GM23338 (cell line): ENCODE measurements around the gene TLE3. TPM values are rescaled to one million over a fixed set of nuclear protein-coding genes. Genes with fewer than 3 reads are reported as not detected.

Experiments
- ATAC-seq: fragments of 200-7000 bp; cut with Tn5 transposase; 3 replicates; pipeline ENCODE4 v1.9.1; 2020
- DNase-seq: peaks from one replicate; pipeline ENCODE4 v3.0.0-alpha.2; 2015; ENCODE audit warnings: low spot score
- H2AFZ ChIP-seq: fragments of 200-600 bp; sonication (generic); 2 replicates; pipeline ENCODE4 v1.8.0; 2016; ENCODE audit warnings: antibody characterized with exemption, mild to moderate bottlenecking, moderate library complexity
- H3F3A ChIP-seq: fragments of 200-600 bp; sonication (generic); replicated peaks from 2 replicates; pipeline ENCODE4 v1.8.0; 2017; ENCODE audit warnings: antibody characterized with exemption, mixed run types, low read depth
- H3K27ac ChIP-seq: fragments of 200-600 bp; sonication (generic); 2 replicates; pipeline ENCODE4 v1.6.1; 2016; ENCODE audit warnings: low read depth
- H3K27me3 ChIP-seq: fragments of 200-600 bp; sonication (generic); 2 replicates; pipeline ENCODE4 v1.8.0; 2016; ENCODE audit warnings: mild to moderate bottlenecking, mixed run types, moderate library complexity; ENCODE audit not compliant: insufficient read depth
- H3K36me3 ChIP-seq: fragments of 200-600 bp; sonication (generic); 2 replicates; pipeline ENCODE4 v1.8.0; 2016; ENCODE audit warnings: mild to moderate bottlenecking; ENCODE audit not compliant: insufficient read depth
- H3K4me1 ChIP-seq: fragments of 200-600 bp; sonication (generic); 2 replicates; pipeline ENCODE4 v1.8.0; 2016; ENCODE audit warnings: mild to moderate bottlenecking, moderate library complexity; ENCODE audit not compliant: insufficient read depth
- H3K4me2 ChIP-seq: fragments of 200-600 bp; sonication (generic); 2 replicates; pipeline ENCODE4 v1.7.1; 2017; ENCODE audit warnings: mixed run types
- H3K4me3 ChIP-seq: fragments of 200-600 bp; sonication (generic); 2 replicates; pipeline ENCODE4 v1.6.1; 2016; ENCODE audit warnings: mixed run types
- H3K79me2 ChIP-seq: fragments of 200-600 bp; sonication (generic); replicated peaks from 2 replicates; pipeline ENCODE4 v1.8.0; 2017; ENCODE audit warnings: mild to moderate bottlenecking; ENCODE audit not compliant: insufficient read depth
- H3K9me2 ChIP-seq: fragments of 200-600 bp; sonication (generic); 2 replicates; pipeline ENCODE4 v1.8.0; 2017; ENCODE audit not compliant: insufficient read depth
- H4K20me1 ChIP-seq: fragments of 200-600 bp; sonication (generic); replicated peaks from 2 replicates; pipeline ENCODE4 v1.8.0; 2017; ENCODE audit warnings: mild to moderate bottlenecking; ENCODE audit not compliant: insufficient read depth
- H3K27ac Mint-ChIP-seq: 2 replicates; pipeline ENCODE4 v1.8.0; 2020; ENCODE audit warnings: inconsistent platforms, mild to moderate bottlenecking, moderate library complexity, mixed read lengths
- H3K27me3 Mint-ChIP-seq: 3 replicates; pipeline ENCODE4 v1.8.0; 2022; ENCODE audit warnings: low read depth, mild to moderate bottlenecking, moderate library complexity, mixed read lengths, inconsistent platforms; ENCODE audit not compliant: insufficient read depth, poor library complexity
- H3K36me3 Mint-ChIP-seq: 3 replicates; pipeline ENCODE4 v1.8.0; 2021; ENCODE audit warnings: low read depth, mild to moderate bottlenecking, inconsistent platforms, moderate library complexity, mixed read lengths
- H3K4me1 Mint-ChIP-seq: 3 replicates; pipeline ENCODE4 v1.8.0; 2020; ENCODE audit warnings: mild to moderate bottlenecking, inconsistent platforms, mixed read lengths
- H3K4me3 Mint-ChIP-seq: 3 replicates; pipeline ENCODE4 v1.8.0; 2021; ENCODE audit warnings: moderate library complexity, mild to moderate bottlenecking, inconsistent platforms, mixed read lengths
- H3K9me3 Mint-ChIP-seq: 3 replicates; pipeline ENCODE4 v1.8.0; 2020; ENCODE audit warnings: moderate library complexity, mild to moderate bottlenecking, inconsistent platforms, mixed read lengths
- CTCF ChIP-seq, 2 experiments: fragments of 200-600 bp in 1 of 2; sonication (generic) in 1 of 2; conservative IDR thresholded peaks; 2 replicates each; pipeline versions ENCODE4 v1.5.1 to v1.6.1; 2016 to 2017; ENCODE audit warnings: antibody characterized with exemption in 2 of 2, low read depth in 2 of 2, mild to moderate bottlenecking in 2 of 2, moderate library complexity in 1 of 2
- ETS1 ChIP-seq: IDR thresholded peaks from 2 replicates; pipeline ENCODE4 v1.6.1; 2016; ENCODE audit warnings: antibody characterized with exemption
- EZH2 ChIP-seq: fragments of 200-600 bp; sonication (generic); IDR thresholded peaks from one replicate; pipeline ENCODE4 v1.8.0; 2017; ENCODE audit warnings: antibody characterized with exemption, mild to moderate bottlenecking, low read depth; ENCODE audit not compliant: unreplicated experiment
- JUNB ChIP-seq: IDR thresholded peaks from one replicate; pipeline ENCODE4 v1.6.1; 2016; ENCODE audit warnings: antibody characterized with exemption; ENCODE audit not compliant: unreplicated experiment
- POLR2AphosphoS5 ChIP-seq: IDR thresholded peaks from 2 replicates; pipeline ENCODE4 v1.6.1; 2016; ENCODE audit warnings: antibody characterized with exemption, low read depth
- REST ChIP-seq: IDR thresholded peaks from one replicate; pipeline ENCODE4 v1.6.1; 2018; ENCODE audit warnings: antibody characterized with exemption; ENCODE audit not compliant: unreplicated experiment
- polyA plus RNA-seq: library from polyadenylated mRNA; unstranded; fragments of >200 nt; fragmentation: Nextera tagmentation; extraction: Ambion mirVana; gene quantifications from 2 replicates; pipeline ENCODE4 v1.2.1, GENCODE V29; 2016
- total RNA-seq: library from RNA; depleted of rRNA; stranded (reverse); fragments of >200 nt; shearing (Covaris generic); gene quantifications from 2 replicates; pipeline ENCODE4 v1.2.3, GENCODE V29; 2014

Gene TLE3
- total and polyA plus RNA-seq, 2 experiments from 2014 or later = 10.4 to 79.5 TPM

GRCh38 chr15:70142072-70142321 is 44.3 kb upstream of the TLE3 start (continued):
- no peak for TF ChIP-seq REST
- no peak for TF ChIP-seq JUNB
- no peak for TF ChIP-seq ETS1

- H3K79me2 ChIP-seq = no peaks in the 10 kb centered on the region
- H3K4me2 ChIP-seq = no peak overlapping the region
- H3K27ac Mint-ChIP-seq = no peak overlapping the region
- H2AFZ ChIP-seq = no peak overlapping the region
- H3K27ac ChIP-seq = no peak overlapping the region
- H3K9me2 ChIP-seq = no peaks in the 10 kb centered on the region
- ATAC-seq (no peak), DNase-seq (no peak)
- peaks cover 44% of the 10 kb centered on the region for H3K4me1 Mint-ChIP-seq
- H3K4me3 ChIP-seq = no peak overlapping the region
- peaks cover 14% of the 10 kb centered on the region for H3K4me1 ChIP-seq
- no peaks in the 10 kb centered on the region for H3K9me3 Mint-ChIP-seq
- H3F3A ChIP-seq = no peaks in the 10 kb centered on the region
- no peak for TF ChIP-seq CTCF (conservative IDR thresholded peaks at IDR 0.05; ENCODE audit: low read depth in 2 of 2)
- H3K36me3 Mint-ChIP-seq = no peaks in the 10 kb centered on the region
- H4K20me1 ChIP-seq = no peaks in the 10 kb centered on the region
- H3K4me3 Mint-ChIP-seq = no peak overlapping the region
- H3K27me3 ChIP-seq = no peaks in the 10 kb centered on the region
- no peaks in the 10 kb centered on the region for H3K36me3 ChIP-seq
- H3K27me3 Mint-ChIP-seq = peaks cover 21% of the 10 kb centered on the region
Observed at GRCh38 chr15:70141376-70142071, 43.8 kb upstream of the TLE3 start.

GRCh38 chr15:70140543-70141375 is 43.0 kb upstream of the TLE3 start:
- no peaks in the 10 kb centered on the region for H3K27me3 ChIP-seq
- peaks cover 44% of the 10 kb centered on the region for H3K4me1 Mint-ChIP-seq
- TF ChIP-seq POLR2AphosphoS5 (no peak), EZH2 (no peak)

More at GRCh38 chr15:70140543-70141375, 43.0 kb upstream of the TLE3 start:
- H3K36me3 ChIP-seq = no peaks in the 10 kb centered on the region
- no peaks in the 10 kb centered on the region for H3K9me2 ChIP-seq
- no peaks in the 10 kb centered on the region for H3F3A ChIP-seq
- H3K4me1 ChIP-seq = peaks cover 14% of the 10 kb centered on the region
- Mint-ChIP-seq H3K27ac (peak overlapping the region; percentile 69; the same call in 1 of the 2 replicates), H3K27me3 (peaks cover 21% of the 10 kb centered on the region), H3K4me3 (no peak overlapping the region), H3K36me3 (no peaks in the 10 kb centered on the region), H3K9me3 (no peaks in the 10 kb centered on the region)
- 0 out of 2 replicates have a peak overlapping the region, but pooled peaks have one; percentile 1 for H2AFZ ChIP-seq
- no peaks in the 10 kb centered on the region for H4K20me1 ChIP-seq
- no peaks in the 10 kb centered on the region for H3K79me2 ChIP-seq
- H3K4me3 ChIP-seq = peak overlapping the region; percentile 16; the same call in 1 of the 2 replicates
- peak; percentile 84 for DNase-seq
- H3K4me2 ChIP-seq = peak overlapping the region; percentile 52
- peak; percentile 92 for ATAC-seq
- H3K27ac ChIP-seq = peak overlapping the region; percentile 75; the same call in 1 of the 2 replicates
